HG02840 (cell line): ENCODE results near the gene KHDC4.

Experiments used
- ATAC-seq: cut with Tn5 transposase; IDR thresholded peaks from one replicate; pipeline ENCODE4 v1.9.1; 2021; ENCODE audit warnings: mild to moderate bottlenecking, moderate library complexity, moderate number of reproducible peaks; ENCODE audit not compliant: unreplicated experiment, low FRiP score

Gene KHDC4

GRCh38 chr1:155880251-155880650 lies 54.0 kb downstream of the KHDC4 start:
- ATAC-seq: no peak

- no peak for ATAC-seq
These were observed 56.3 kb downstream of the KHDC4 start for GRCh38 chr1:155877945-155878344.

GRCh38 chr1:155873860-155874259 lies 60.4 kb downstream of the KHDC4 start:
- ATAC-seq: no peak

GRCh38 chr1:155872527-155872926 lies 61.7 kb downstream of the KHDC4 start:
- no peak for ATAC-seq

- ATAC-seq: no peak
These were observed 62.8 kb downstream of the KHDC4 start for GRCh38 chr1:155871390-155871789.

- ATAC-seq: no peak
These were observed 66.4 kb downstream of the KHDC4 start for GRCh38 chr1:155867766-155868165.

- no peak for ATAC-seq
These were observed 69.8 kb downstream of the KHDC4 start for GRCh38 chr1:155864393-155864792.
